Activated CD4-positive, alpha-beta T cell treated with anti-CD3 and anti-CD28 coated beads, Interleukin-2, Interleukin-4, amounts not matched to agents 100 ng/mL and 50 ng/mL, durations not matched to agents 16 hours and 8 hours (primary cell): ENCODE results near the gene TMEM44.
"Not testable (repeated sequence)": the region's sequence is repeated elsewhere in the genome, so short reads cannot be mapped to it uniquely, and the experiment has no call there.

Experiments
- DNase-seq: peaks from one replicate; pipeline ENCODE4 v3.0.0-alpha.2; 2020; ENCODE audit warnings: low spot score

Gene TMEM44

GRCh38 chr3:194610689-194611088, 22.5 kb downstream of the TMEM44 start:
- no peak for DNase-seq

GRCh38 chr3:194609601-194610000, 23.6 kb downstream of the TMEM44 start:
- DNase-seq: no peak

GRCh38 chr3:194608981-194609380, 24.2 kb downstream of the TMEM44 start:
- no peak for DNase-seq

- DNase-seq: no peak
These were observed 25.4 kb downstream of the TMEM44 start for GRCh38 chr3:194607592-194608389.

GRCh38 chr3:194606941-194607340, 26.3 kb downstream of the TMEM44 start:
- DNase-seq: no peak

GRCh38 chr3:194606163-194606562, 27.1 kb downstream of the TMEM44 start:
- DNase-seq: no peak

GRCh38 chr3:194605314-194605713, 27.9 kb downstream of the TMEM44 start:
- not testable (repeated sequence) for DNase-seq

- DNase-seq: no peak
These were observed 28.4 kb downstream of the TMEM44 start for GRCh38 chr3:194604837-194605236.

- DNase-seq: no peak
These were observed 29.1 kb downstream of the TMEM44 start for GRCh38 chr3:194604126-194604525.

GRCh38 chr3:194602669-194603171, 30.5 kb downstream of the TMEM44 start:
- no peak for DNase-seq

GRCh38 chr3:194598771-194599557, 34.3 kb downstream of the TMEM44 start:
- DNase-seq: no peak

GRCh38 chr3:194596906-194597305, 36.3 kb downstream of the TMEM44 start:
- no peak for DNase-seq

- no peak for DNase-seq
These were observed 40.1 kb downstream of the TMEM44 start for GRCh38 chr3:194592798-194593752.

GRCh38 chr3:194588741-194589140, 44.5 kb downstream of the TMEM44 start:
- no peak for DNase-seq

GRCh38 chr3:194588236-194588635, 45.0 kb downstream of the TMEM44 start:
- DNase-seq: no peak

- DNase-seq: no peak
These were observed 45.7 kb downstream of the TMEM44 start for GRCh38 chr3:194587438-194587931.

GRCh38 chr3:194586836-194587235, 46.4 kb downstream of the TMEM44 start:
- no peak for DNase-seq

- DNase-seq: no peak
These were observed 47.3 kb downstream of the TMEM44 start for GRCh38 chr3:194585880-194586281.

- DNase-seq: peak; percentile 62
These were observed 48.4 kb downstream of the TMEM44 start for GRCh38 chr3:194584866-194585265.

- no peak for DNase-seq
These were observed 48.9 kb downstream of the TMEM44 start for GRCh38 chr3:194584320-194584776.

- DNase-seq: no peak
These were observed 50.9 kb downstream of the TMEM44 start for GRCh38 chr3:194582196-194582905.
